HG03025 (cell line): ENCODE measurements around the gene MACC1.
"Not testable (repeated sequence)": the region's sequence is repeated elsewhere in the genome, so short reads cannot be mapped to it uniquely, and the experiment has no call there.

Source experiments
- ATAC-seq: cut with Tn5 transposase; IDR thresholded peaks from one replicate; pipeline ENCODE4 v1.9.1; 2021; ENCODE audit warnings: mild to moderate bottlenecking, moderate library complexity; ENCODE audit not compliant: unreplicated experiment, low FRiP score

The MACC1 gene

DNA sequence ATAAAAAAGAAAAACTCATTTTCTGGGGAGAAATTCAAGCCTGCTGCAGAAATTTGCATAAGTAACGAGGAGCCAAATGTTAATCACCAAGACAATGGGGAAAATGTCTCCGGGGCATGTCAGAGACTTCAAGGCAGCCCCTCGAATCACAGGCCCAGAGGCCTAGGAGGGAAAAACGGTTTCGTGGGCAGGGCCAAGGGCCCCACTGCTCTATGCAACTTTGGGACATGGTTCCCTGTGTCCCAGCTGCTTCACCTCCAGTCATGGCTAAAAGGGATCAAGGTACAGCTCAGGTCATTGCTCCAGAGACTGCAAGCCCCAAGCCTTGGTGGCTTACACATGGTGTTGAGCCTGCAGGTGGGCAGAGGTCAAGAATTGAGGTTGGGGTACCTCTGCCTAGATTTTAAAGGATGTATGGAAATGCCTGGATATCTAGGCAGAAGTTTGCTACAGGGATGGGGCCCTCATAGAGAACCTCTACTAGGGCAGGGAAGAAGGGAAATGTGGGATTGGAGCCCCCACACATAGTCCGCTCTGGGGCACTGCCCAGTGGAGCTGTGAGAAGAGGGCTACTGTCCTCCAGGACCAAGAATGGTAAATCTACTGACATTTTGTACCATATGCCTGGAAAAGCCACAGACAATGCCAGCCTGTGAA is 8.4 kb downstream of the MACC1 start:
- ATAC-seq = no peak

DNA sequence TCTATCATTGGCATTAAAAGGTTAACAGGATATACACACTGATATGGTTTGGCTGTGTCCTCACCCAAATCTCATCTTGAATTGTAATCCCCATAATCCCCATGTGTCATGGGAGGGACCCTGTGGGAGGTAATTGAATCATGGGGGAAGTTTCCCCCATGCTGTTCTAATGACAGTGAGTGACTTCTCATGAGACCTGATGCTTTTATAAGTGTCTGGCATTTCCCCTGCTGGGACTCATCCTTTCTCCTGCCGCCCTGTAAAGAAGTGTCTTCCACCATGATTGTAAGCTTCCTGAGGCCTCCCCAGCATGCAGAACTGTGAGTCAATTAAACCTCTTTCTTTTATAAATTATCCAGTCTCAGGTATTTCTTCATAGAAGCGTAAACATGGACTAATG is 9.4 kb downstream of the MACC1 start:
- not testable (repeated sequence) for ATAC-seq

DNA sequence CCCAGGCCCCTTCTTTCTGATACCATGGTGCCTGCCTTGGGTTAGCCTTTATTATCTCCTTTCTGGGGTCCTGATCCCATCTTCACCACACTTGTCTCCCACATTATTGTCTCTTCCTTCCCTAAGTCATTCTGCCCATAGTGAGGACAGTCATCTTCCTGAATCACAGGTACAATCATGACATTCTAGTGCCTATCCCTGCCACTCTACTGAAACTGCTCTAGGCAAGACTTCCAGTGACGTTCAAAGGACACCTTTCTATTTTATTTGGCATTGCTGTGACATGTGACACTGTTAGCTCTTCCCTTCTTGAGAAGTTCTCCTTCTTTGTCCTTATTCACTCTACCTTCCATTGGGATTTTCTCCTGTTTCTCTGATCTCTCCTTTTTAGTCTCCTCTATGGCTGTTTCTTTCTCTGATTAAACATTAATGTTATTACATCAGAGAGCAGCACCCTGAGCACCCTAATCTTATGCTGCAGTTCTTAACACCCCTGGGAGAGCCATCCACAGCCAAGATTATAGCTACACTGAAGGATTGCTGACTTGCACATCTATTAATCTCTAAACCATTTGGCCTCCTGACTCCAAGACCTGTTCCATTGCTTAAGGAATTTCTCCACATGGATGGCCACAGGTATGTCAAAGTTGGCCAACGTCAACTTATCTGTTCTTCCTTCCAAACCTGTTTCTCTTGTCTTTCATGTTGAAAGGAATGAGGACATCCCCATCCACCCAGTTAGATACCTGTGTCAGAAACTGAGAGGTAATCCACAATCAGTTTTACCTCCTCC is 10.9 kb downstream of the MACC1 start:
- ATAC-seq = no peak

GRCh38 chr7:20203316-20203715 is 13.9 kb downstream of the MACC1 start:
- ATAC-seq = no peak

- ATAC-seq = no peak
Observed at GRCh38 chr7:20201380-20201779, 15.8 kb downstream of the MACC1 start.

DNA sequence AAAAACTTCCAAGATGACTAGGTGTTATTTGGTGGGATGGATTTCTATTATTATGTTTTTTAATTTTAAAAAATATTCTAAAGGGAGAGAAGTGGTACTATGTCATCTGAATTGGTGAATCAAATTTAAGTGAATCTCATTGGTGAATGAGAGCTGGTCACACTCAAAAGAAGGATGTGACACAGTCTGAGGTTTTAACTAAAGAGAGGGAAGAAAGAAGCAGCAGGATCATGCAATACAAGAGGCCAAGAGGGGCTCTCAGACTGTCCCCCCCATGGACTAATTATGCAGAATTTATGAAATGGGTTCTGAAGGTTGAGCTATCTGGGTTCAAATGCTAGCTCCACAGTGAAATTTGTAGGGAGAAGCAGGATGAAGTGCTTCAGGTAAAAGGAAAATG is 16.2 kb downstream of the MACC1 start:
- ATAC-seq = no peak

DNA sequence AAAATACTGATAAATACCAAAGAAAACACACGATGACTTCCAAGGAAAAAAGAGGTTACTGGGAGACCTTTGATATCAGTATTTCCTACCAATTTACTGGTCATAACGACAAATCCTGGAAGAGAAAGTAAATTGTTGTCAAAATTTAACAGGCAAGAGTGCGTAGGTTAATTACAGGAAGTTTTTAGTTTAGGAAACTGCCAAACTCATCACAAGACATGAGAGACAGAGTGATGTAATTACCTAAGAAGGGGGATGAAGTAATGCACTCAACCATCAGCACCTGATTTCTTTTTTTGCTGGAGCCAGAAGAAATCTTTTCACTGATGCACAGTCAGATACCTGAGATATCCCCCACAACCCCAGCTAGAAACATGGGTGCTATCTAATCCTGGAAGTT is 16.8 kb downstream of the MACC1 start:
- no peak for ATAC-seq

GRCh38 chr7:20199015-20199737 is 18.0 kb downstream of the MACC1 start:
- ATAC-seq = peak; percentile 84

DNA sequence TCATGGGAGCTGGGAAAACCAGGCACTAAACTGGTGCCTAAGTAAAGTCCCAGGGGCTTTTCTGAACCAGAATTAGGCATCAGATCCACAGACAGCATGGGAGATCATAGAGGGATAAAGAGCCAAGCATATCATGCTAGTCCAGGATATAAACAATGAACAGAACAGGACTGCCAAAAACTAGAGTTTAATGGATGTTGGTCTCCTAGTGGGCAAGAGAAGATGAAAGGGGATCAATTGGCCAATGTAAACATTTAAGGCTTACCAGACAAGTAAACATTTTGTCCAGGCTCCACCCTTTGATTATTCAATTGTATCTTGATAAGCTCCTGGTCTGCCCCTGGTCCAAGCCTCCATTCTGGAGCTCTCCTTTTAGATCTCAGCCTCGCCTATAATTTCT is 18.9 kb downstream of the MACC1 start:
- ATAC-seq = no peak

GRCh38 chr7:20197837-20198236 is 19.3 kb downstream of the MACC1 start:
- ATAC-seq = no peak

DNA sequence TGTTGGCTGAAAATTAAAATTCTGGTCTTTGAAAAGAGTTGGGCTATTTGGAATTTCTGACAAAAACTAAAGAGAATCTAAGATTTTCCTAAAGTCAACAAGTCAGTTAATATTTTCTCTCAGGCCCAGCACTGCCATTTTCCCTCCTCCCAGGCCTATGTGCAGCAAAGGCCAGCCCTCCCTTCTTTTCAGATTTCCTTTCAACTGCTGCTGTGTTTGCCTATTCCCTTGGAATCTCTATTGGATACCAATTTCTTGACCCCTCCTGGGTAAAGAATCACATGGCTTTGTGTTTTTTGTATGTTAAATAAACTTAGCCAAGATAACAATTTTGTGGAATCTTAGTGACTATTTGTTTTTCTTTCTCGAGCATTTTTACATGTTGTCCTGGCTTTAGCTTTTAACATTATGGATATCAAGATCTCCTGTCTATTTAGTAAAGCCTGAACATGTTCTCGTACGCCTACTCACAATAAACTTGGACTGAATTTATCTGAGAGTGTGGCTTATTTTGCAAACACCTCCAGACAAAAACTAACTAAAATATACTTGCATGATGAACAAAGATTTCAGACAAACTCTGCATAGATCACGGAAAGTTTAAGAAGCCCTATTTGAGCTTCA is 19.9 kb downstream of the MACC1 start:
- ATAC-seq = no peak

- no peak for ATAC-seq
Observed at GRCh38 chr7:20194343-20194995, 22.7 kb downstream of the MACC1 start.

GRCh38 chr7:20193873-20194272 is 23.3 kb downstream of the MACC1 start:
- ATAC-seq = no peak

DNA sequence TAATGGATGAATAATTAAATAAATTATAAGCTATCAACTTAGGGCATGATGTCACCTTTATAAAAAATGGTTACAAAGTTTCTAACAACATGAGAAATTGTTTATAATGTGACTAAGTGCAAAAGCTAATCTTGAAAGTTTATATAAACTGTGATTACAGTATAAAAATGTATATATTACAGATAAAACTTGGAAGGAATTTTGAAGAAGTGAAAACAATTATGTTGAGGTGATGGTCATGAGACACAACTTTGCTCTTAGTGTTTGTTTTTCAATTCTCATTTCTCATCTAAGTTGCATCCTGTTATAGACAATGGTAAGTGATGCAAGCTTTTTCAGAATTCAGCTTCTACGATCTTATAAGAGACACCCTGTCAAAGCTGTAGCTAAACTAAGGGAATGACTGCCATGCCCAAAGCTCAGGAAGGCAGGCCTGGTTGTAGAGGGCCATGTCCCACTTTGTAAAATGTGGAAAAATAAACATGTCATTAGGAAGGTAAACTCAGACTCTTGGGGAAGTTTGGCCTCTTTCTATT is 23.9 kb downstream of the MACC1 start:
- peak; percentile 78 for ATAC-seq

- no peak for ATAC-seq
Observed at GRCh38 chr7:20191391-20191869, 25.8 kb downstream of the MACC1 start.

- ATAC-seq = no peak
Observed at GRCh38 chr7:20190560-20191390, 26.4 kb downstream of the MACC1 start.

- no peak for ATAC-seq
Observed at GRCh38 chr7:20189852-20190251, 27.3 kb downstream of the MACC1 start.

GRCh38 chr7:20188567-20188966 is 28.6 kb downstream of the MACC1 start:
- ATAC-seq = no peak

DNA sequence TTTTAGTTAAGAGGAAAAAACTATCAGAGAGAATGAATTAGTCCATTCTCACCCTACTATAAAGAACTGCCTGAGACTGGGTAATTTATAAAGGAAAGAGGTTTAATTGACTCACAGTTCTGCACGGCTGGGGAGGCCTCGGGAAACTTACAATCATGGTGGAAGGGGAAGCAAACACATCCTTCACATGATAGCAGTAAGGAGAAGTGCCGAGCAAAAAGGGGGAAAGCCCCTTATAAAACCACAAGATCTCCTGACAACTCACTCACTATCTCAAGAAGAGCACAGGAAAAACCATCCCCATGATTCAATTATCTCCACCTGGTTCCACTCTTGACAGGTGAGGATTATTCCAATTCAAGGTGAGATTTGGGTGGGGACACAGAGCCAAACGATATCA is 29.3 kb downstream of the MACC1 start:
- ATAC-seq = not testable (repeated sequence)
